ACC112 (cell line): ENCODE data around the gene LAYN.

Experiments
- H2AFZ ChIP-seq: fragments of 200-600 bp; sonication (generic); one replicate; pipeline ENCODE4 v1.6.0; 2017; ENCODE audit warnings: antibody characterized with exemption, low read length; ENCODE audit not compliant: unreplicated experiment
- H3K27ac ChIP-seq: fragments of 200-600 bp; sonication (generic); 2 replicates; pipeline ENCODE4 v1.5.1; 2014; ENCODE audit warnings: low read depth, mild to moderate bottlenecking, antibody characterized with exemption, low read length, moderate library complexity
- H3K27me3 ChIP-seq: fragments of 200-600 bp; sonication (generic); 2 replicates; pipeline ENCODE4 v1.6.1; 2014; ENCODE audit warnings: mild to moderate bottlenecking, antibody characterized with exemption, low read length, moderate library complexity, mixed read lengths; ENCODE audit not compliant: insufficient read depth
- H3K36me3 ChIP-seq: fragments of 200-600 bp; sonication (generic); 2 replicates; pipeline ENCODE4 v1.6.1; 2016; ENCODE audit warnings: mild to moderate bottlenecking, antibody characterized with exemption, low read length, moderate library complexity, mixed read lengths; ENCODE audit not compliant: insufficient read depth
- H3K4me1 ChIP-seq: fragments of 200-600 bp; sonication (generic); one replicate; pipeline ENCODE4 v1.6.1; 2016; ENCODE audit warnings: low read length, mixed read lengths; ENCODE audit not compliant: insufficient read depth, unreplicated experiment, control insufficient read depth
- H3K4me3 ChIP-seq: fragments of 200-600 bp; sonication (generic); 2 replicates; pipeline ENCODE4 v1.5.1; 2014; ENCODE audit warnings: mild to moderate bottlenecking, low read depth, low read length
- H3K79me2 ChIP-seq: fragments of 200-600 bp; sonication (generic); one replicate; pipeline ENCODE4 v1.6.0; 2016; ENCODE audit warnings: low read length; ENCODE audit not compliant: control insufficient read depth, unreplicated experiment, insufficient read depth

LAYN gene

DNA sequence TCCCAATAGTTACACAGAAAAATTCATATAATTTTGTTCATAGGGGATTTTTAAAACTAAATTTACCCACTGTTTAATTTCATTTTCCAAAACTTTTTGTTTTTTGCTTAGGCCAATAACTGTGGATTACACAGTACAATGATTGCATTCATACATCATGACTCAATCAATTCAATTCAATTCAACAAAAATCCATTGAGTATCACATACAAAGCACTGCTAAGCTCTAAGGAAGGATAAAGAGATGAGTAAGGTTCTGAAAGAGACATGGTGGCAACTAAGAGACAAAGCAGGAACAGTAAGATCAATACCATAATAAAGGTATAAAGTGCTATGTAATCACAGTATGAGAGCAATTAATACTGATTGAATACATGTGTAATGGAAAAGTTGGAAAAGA is 9.4 kb upstream of the LAYN start:
- H3K27ac ChIP-seq: peak overlapping the region; percentile 80
- no peaks in the 10 kb centered on the region for H3K79me2 ChIP-seq
- H3K4me1 ChIP-seq: peaks cover 55% of the 10 kb centered on the region
- no peaks in the 10 kb centered on the region for H3K36me3 ChIP-seq
- H2AFZ ChIP-seq: no peak overlapping the region
- H3K4me3 ChIP-seq: peak overlapping the region; percentile 35; the same call in 1 of the 2 replicates
- no peaks in the 10 kb centered on the region for H3K27me3 ChIP-seq

GRCh38 chr11:111531687-111532364 is 8.7 kb upstream of the LAYN start:
- Histone ChIP-seq H3K4me3 (peak overlapping the region; percentile 35; the same call in 1 of the 2 replicates), H3K79me2 (no peaks in the 10 kb centered on the region), H2AFZ (no peak overlapping the region), H3K4me1 (peaks cover 48% of the 10 kb centered on the region), H3K27me3 (no peaks in the 10 kb centered on the region), H3K27ac (peak overlapping the region; percentile 80), H3K36me3 (no peaks in the 10 kb centered on the region)

DNA sequence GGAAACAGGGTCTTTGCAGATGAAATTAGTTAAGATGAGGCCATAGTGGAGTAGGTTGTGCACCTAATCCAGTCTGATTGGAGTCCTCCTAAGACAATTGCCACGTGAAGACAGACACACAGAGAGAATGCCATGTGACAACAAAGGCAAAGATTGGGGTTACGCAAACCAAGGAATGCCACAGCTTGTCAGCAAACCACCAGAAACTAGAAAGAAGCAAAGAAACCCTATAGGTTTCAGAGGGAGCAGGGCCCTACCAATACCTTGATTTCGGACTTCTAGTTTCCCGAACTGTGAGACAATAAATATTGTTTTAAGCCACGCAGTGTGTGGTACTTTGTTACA is 8.2 kb upstream of the LAYN start:
- H3K27ac ChIP-seq: no peak overlapping the region
- no peak overlapping the region for H3K4me3 ChIP-seq
- H2AFZ ChIP-seq: no peak overlapping the region

GRCh38 chr11:111535281-111535680 is 5.2 kb upstream of the LAYN start:
- Histone ChIP-seq H3K27ac (no peak overlapping the region), H3K36me3 (no peaks in the 10 kb centered on the region), H2AFZ (peak overlapping the region; percentile 84), H3K4me3 (no peak overlapping the region), H3K27me3 (no peaks in the 10 kb centered on the region), H3K4me1 (peaks cover 39% of the 10 kb centered on the region), H3K79me2 (peaks cover 5% of the 10 kb centered on the region)

More for the DNA sequence above, 8.2 kb upstream of the LAYN start:
- H3K27me3 ChIP-seq: no peaks in the 10 kb centered on the region
- H3K4me1 ChIP-seq: peaks cover 43% of the 10 kb centered on the region
- H3K36me3 ChIP-seq: no peaks in the 10 kb centered on the region
- H3K79me2 ChIP-seq: no peaks in the 10 kb centered on the region

DNA sequence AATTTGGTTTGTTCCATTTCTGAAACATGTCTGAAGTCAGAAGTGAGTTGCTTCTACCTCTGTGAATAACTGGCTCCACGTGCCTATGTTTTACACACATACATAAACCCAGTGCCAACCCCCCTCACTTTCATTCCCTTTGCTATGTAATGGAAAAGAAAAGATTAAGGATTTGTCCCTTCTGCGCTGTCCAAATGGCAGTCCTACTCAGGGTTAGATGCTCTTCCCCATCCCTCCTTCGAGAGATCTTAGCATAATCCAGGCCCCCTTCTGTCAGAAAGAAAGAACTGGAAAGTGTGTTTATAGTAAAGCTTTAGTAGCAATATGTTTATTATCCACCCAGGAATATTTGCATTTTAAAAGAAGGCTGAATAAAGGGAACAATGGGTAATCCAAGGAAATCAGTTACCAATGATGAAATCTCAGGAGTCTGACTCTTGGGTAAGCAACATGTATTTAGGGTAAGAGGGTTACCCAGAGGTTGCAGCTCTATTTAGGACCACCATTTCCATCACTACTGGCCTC is 3.1 kb upstream of the LAYN start:
- Histone ChIP-seq H3K36me3 (no peaks in the 10 kb centered on the region), H2AFZ (no peak overlapping the region), H3K4me1 (peaks cover 31% of the 10 kb centered on the region), H3K27me3 (no peaks in the 10 kb centered on the region), H3K79me2 (peaks cover 15% of the 10 kb centered on the region), H3K4me3 (no peak overlapping the region), H3K27ac (no peak overlapping the region)

DNA sequence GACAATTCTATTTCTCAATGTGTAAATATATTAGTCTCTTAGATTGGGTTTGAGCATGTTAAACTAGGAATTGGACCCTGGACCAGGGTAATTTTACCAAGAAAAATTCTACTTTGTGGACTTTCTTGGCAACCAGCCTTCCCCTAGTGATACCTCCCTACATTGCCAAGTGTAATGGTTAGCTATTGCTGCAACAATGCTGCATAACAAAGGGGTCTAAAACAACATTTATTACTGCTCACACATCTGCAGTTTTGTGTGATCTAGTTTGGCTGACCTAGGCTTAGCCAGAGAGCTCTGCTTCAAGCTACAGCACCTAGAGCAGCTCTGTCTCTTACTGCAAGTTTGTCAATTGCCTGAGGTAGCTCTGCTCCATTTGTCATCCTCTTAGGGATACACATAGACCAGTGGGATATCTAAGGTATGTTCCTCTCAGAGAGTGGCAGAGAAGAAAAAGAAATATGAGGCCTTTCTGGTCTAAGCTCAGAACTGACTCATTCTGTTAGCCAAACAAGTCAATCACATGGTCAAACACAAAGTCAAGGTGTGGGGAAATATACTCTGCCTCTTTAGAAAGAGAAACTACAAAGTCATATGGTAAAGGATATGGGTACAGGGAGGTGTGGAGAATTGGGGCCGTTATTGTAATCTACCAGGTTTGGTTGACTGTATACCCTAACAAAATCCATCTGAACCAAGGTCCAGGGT is 2.0 kb upstream of the LAYN start:
- no peak overlapping the region for H3K27ac ChIP-seq
- no peaks in the 10 kb centered on the region for H3K27me3 ChIP-seq

DNA sequence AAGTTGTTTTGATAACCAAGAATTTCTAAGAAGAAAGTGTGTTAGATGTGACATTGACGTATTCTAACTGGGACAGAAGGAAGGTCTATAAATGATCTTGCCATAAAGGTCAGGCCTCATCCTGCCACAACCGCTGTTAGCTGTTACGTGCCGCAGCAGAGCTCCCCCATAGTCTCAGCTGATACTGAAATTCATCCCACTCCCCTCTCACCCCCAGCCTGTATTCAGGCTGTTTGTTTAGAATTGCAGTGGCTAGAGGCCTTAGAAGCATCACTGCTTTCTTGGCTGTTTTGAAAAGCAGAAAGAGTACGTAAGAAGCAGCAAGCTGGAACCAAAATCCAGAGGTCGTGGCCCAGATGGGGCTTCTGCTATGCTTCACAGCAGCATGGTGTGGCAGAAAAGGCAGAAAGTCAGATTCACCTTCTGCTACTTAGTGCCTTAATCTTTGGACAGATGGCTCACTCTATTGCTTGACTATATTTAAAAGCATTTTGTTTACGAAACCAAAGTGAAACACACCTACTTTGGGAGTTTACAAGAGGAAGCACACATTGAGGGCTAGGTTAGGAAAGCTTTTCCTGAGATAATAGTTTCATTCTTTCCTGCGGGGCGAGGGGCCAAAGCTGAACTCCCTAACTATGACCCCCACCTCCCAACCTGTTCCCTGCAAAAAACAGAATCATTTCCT is 950 bp upstream of the LAYN start:
- peaks cover 9% of the 10 kb centered on the region; the same call in 1 of the 2 replicates for H3K36me3 ChIP-seq
- H3K27me3 ChIP-seq: no peaks in the 10 kb centered on the region
- peak overlapping the region; percentile 65 for H2AFZ ChIP-seq
- H3K4me3 ChIP-seq: peak overlapping the region; percentile 94
- H3K79me2 ChIP-seq: peaks cover 21% of the 10 kb centered on the region
- peaks cover 37% of the 10 kb centered on the region for H3K4me1 ChIP-seq
- H3K27ac ChIP-seq: no peak overlapping the region

More for the DNA sequence above, 2.0 kb upstream of the LAYN start:
- no peak overlapping the region for H2AFZ ChIP-seq
- no peak overlapping the region for H3K4me3 ChIP-seq
- H3K79me2 ChIP-seq: peaks cover 21% of the 10 kb centered on the region
- peaks cover 31% of the 10 kb centered on the region for H3K4me1 ChIP-seq
- no peaks in the 10 kb centered on the region for H3K36me3 ChIP-seq

GRCh38 chr11:111540937-111541253 is 375 bp downstream of the LAYN start:
- Histone ChIP-seq H3K27ac (peak overlapping the region; percentile 54), H3K4me1 (peaks cover 32% of the 10 kb centered on the region), H2AFZ (peak overlapping the region; percentile 65), H3K79me2 (peaks cover 21% of the 10 kb centered on the region), H3K36me3 (peaks cover 18% of the 10 kb centered on the region; the same call in 1 of the 2 replicates), H3K4me3 (peak overlapping the region; percentile 94), H3K27me3 (no peaks in the 10 kb centered on the region)

GRCh38 chr11:111541254-111542061 is 938 bp downstream of the LAYN start:
- peak overlapping the region; percentile 65 for H2AFZ ChIP-seq
- H3K4me3 ChIP-seq: peak overlapping the region; percentile 94
- H3K36me3 ChIP-seq: peaks cover 24% of the 10 kb centered on the region
- no peaks in the 10 kb centered on the region for H3K27me3 ChIP-seq
- H3K27ac ChIP-seq: peak overlapping the region; percentile 54
- H3K4me1 ChIP-seq: peaks cover 32% of the 10 kb centered on the region
- H3K79me2 ChIP-seq: peaks cover 21% of the 10 kb centered on the region

- Histone ChIP-seq H2AFZ (no peak overlapping the region), H3K4me1 (peaks cover 32% of the 10 kb centered on the region), H3K79me2 (peaks cover 21% of the 10 kb centered on the region), H3K4me3 (peak overlapping the region; percentile 94; the same call in 1 of the 2 replicates), H3K27ac (no peak overlapping the region), H3K27me3 (no peaks in the 10 kb centered on the region), H3K36me3 (peaks cover 30% of the 10 kb centered on the region)
Observed at GRCh38 chr11:111542606-111543275, 2.2 kb downstream of the LAYN start.
